Measurements from ENCODE around the gene NUDT21. TPM values are rescaled to one million over a fixed set of nuclear protein-coding genes. Genes with fewer than 3 reads are reported as not detected.

NUDT21 gene
- total RNA-seq, 6 donors from 2014 or later, result 28.3 to 88.2 (median 51.7) TPM

DNA sequence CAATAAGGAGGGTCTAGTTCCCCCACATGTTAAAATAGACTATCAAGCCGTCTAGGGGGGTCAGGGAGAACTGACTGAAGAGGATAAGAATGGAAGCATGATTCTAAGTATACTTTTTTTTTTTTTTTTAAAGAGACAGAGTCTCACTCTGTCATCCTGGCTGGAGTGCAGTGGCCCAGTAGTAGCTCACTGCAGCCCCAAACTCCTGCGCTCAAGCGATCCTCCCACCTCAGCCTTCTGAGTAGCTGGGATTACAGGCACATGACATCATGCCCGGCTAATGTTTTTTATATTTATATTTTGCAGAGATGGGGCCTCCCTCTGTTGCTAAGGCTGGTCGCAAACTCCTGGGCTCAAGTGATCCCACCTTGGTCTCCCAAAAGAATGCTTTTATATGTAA, 40.0 kb downstream of the NUDT21 start:
- H3K9me3 ChIP-seq, result no peaks in the 10 kb centered on the region
- H3K27me3 ChIP-seq, result no peaks in the 10 kb centered on the region
- no peak for TF ChIP-seq EP300 (IDR thresholded peaks at IDR 0.05)
- no peak for TF ChIP-seq POLR2AphosphoS5 (IDR thresholded peaks at IDR 0.05)
- no peak for TF ChIP-seq CTCF (IDR thresholded peaks at IDR 0.05)
- no peak for TF ChIP-seq POLR2A (IDR thresholded peaks at IDR 0.05)
- peaks cover 0 to 44% (median 17%) of the 10 kb centered on the region in 4 donors for H3K36me3 ChIP-seq
- no peak overlapping the region for H3K4me3 ChIP-seq
- ATAC-seq (ENCODE audit: low FRiP score in 2 of 2) (no peak), DNase-seq (no peak)
- 91 to 99% methylated on average over 4 to 5 of the region's 5 CpGs for WGBS, 2 donors
- no peak overlapping the region for H3K27ac ChIP-seq
- H3K4me1 ChIP-seq, result peaks cover 0 to 7% (median 0%) of the 10 kb centered on the region in 4 donors

DNA sequence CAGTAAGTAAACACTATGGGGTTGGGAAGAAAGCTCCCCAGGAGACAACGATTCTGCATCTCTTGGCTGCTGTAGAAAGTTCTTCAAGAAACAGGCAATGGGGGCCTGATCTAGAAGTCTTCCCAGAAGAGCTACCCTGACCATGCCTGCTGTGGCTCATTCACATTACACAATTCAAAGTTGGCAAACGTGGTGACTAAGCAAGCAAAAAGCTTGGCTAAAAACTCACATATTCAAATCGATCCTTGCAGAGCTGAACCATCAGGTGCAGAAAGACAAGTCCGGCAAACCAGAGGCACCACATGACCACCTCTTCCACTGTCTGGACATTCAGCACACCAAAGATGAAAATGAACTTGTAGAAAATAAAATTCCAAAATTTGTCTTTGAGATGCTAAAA, 41.9 kb downstream of the NUDT21 start:
- peaks cover 0 to 56% (median 25%) of the 10 kb centered on the region in 4 donors for H3K36me3 ChIP-seq

DNA sequence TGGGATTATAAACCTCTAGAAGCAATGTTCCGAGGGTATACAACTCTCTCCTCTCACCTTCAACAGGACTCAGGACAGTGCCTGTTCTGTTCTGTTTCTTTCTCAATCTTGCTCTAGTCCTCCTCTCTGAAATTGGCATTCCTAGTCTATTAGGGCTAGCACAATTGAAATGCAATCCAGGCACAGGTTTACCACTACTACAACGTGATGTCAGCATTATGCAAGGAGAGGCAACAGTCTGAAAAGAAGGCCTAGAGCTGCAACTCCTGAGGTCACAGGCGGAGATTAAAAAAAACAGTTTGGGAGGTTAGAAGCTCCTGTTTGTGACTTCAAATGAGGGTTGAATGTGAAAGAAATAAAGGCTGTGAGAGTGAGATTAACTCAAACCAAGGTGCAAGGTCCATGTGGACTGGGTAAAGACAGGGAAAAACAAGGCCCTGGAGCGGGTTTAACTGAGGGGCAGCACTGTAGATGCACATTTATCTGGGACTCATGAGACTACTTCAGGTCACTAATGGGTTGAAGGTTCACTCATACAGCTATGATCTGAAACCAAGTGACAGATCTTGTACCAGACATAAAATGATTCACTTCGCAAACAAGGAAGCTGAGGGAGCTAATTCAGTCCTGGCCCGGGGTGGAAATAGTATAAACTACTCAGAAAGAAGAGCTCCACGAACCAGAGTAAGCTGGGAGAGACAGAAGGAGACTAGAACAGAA, 42.6 kb downstream of the NUDT21 start:
- DNase-seq (no peak), ATAC-seq (ENCODE audit: low FRiP score in 2 of 2) (no peak)
- Histone ChIP-seq H3K4me3 (no peak overlapping the region), H3K4me1 (no peaks in the 10 kb centered on the region), H3K9me3 (no peaks in the 10 kb centered on the region), H3K36me3 (peaks cover 0 to 62% (median 30%) of the 10 kb centered on the region in 4 donors), H3K27ac (no peak overlapping the region), H3K27me3 (no peaks in the 10 kb centered on the region)
- 74 to 79% methylated on average over 7 of the region's 7 CpGs for WGBS, 2 donors
- no peak for TF ChIP-seq CTCF (IDR thresholded peaks at IDR 0.05)
- no peak for TF ChIP-seq POLR2A (IDR thresholded peaks at IDR 0.05)
- TF ChIP-seq EP300 (IDR thresholded peaks at IDR 0.05), result no peak
- no peak for TF ChIP-seq POLR2AphosphoS5 (IDR thresholded peaks at IDR 0.05)

More for the DNA sequence above, 41.9 kb downstream of the NUDT21 start:
- ATAC-seq (ENCODE audit: low FRiP score in 2 of 2), result no peak
- TF ChIP-seq POLR2A (IDR thresholded peaks at IDR 0.05), result no peak
- TF ChIP-seq EP300 (IDR thresholded peaks at IDR 0.05), result no peak
- TF ChIP-seq POLR2AphosphoS5 (IDR thresholded peaks at IDR 0.05), result no peak
- no peak for TF ChIP-seq CTCF (IDR thresholded peaks at IDR 0.05)
- 42 to 67% methylated on average over 4 of the region's 4 CpGs for WGBS, 2 donors
- Histone ChIP-seq H3K4me3 (no peak overlapping the region), H3K4me1 (peaks cover 0 to 5% (median 0%) of the 10 kb centered on the region in 4 donors), H3K9me3 (no peaks in the 10 kb centered on the region), H3K27me3 (no peaks in the 10 kb centered on the region), H3K27ac (no peak overlapping the region)
- DNase-seq, result no peak

DNA sequence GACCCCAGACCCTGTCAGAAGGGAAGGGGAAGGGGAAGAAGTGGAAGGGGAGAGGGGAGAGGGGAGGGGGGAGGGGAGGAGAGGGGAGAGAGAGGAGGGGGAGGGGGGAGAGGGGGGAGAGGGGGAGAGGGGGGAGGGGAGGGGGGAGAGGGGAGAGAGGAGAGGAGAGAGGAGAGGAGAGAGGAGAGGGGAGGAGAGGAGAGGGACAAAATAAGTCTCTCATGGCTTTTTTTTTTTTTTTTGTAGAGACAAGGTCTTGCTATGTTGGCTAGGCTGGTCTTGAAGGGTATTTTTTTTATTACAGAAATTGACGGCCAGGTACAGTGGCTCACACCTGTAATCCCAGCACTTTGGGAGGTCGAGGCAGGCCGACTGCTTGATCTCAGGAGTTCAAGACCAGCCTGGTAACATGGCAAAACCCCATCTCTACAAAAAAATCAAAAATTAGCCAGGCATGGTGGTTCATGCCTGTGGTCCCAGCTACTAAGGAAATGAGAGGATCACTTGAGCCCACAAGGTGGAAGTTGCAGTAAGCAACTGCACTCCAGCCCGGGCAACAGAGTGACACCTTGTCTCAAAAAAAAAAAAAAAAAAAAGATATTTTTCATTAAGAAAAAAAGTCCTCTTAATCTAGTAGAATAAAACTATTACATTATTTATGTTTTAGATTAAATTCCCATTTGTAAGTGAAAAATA, 45.0 kb downstream of the NUDT21 start:
- no peak overlapping the region for H3K4me3 ChIP-seq
- peaks cover 0 to under 1% (median 0%) of the 10 kb centered on the region in 4 donors for H3K4me1 ChIP-seq
- DNase-seq, result no peak
- 66 to 95% methylated on average over 4 of the region's 4 CpGs for WGBS, 2 donors
- ATAC-seq (ENCODE audit: low FRiP score in 2 of 2), result no peak
- TF ChIP-seq POLR2AphosphoS5 (IDR thresholded peaks at IDR 0.05), result no peak
- TF ChIP-seq CTCF (IDR thresholded peaks at IDR 0.05), result no peak
- TF ChIP-seq POLR2A (IDR thresholded peaks at IDR 0.05), result no peak
- TF ChIP-seq EP300 (IDR thresholded peaks at IDR 0.05), result no peak
- H3K27ac ChIP-seq, result no peak overlapping the region
- no peaks in the 10 kb centered on the region for H3K9me3 ChIP-seq
- peaks cover 5 to 72% (median 45%) of the 10 kb centered on the region in 4 donors for H3K36me3 ChIP-seq
- no peaks in the 10 kb centered on the region for H3K27me3 ChIP-seq

Data from upper lobe of left lung (tissue), 6 donors.